OCI-M2 (cell line): ENCODE measurements around the gene SNRPB2.
A peak's percentile ranks its signal among the peaks of the same experiment; 100 is the strongest.

ENCODE experiments used
- DNase-seq: peaks from one replicate; lab custom pipeline; 2025; ENCODE audit not compliant: unreplicated experiment; lab: John Stamatoyannopoulos, UW

SNRPB2 gene

GRCh38 chr20:16729565-16730460 lies at the start of gene SNRPB2:
SNRPB2 (plus strand) TSS chr20:16730026; CDS start chr20:16731703, 1,677 bp downstream.
- peak; percentile 76 for DNase-seq

- no peak for DNase-seq
Measured at GRCh38 chr20:16684416-16684815, 45.4 kb upstream of the SNRPB2 start.

GRCh38 chr20:16689906-16690305 lies 39.9 kb upstream of the SNRPB2 start:
- no peak for DNase-seq

GRCh38 chr20:16691381-16691780 lies 38.4 kb upstream of the SNRPB2 start:
- DNase-seq, result no peak

GRCh38 chr20:16692009-16692408 lies 37.8 kb upstream of the SNRPB2 start:
- DNase-seq, result no peak

- no peak for DNase-seq
Measured at GRCh38 chr20:16692442-16692841, 37.4 kb upstream of the SNRPB2 start.

GRCh38 chr20:16693278-16693677 lies 36.5 kb upstream of the SNRPB2 start:
- DNase-seq, result no peak

GRCh38 chr20:16694161-16694560 lies 35.7 kb upstream of the SNRPB2 start:
- DNase-seq, result no peak

- no peak for DNase-seq
Measured at GRCh38 chr20:16695628-16696027, 34.2 kb upstream of the SNRPB2 start.

GRCh38 chr20:16699293-16699692 lies 30.5 kb upstream of the SNRPB2 start:
- no peak for DNase-seq

GRCh38 chr20:16701296-16701695 lies 28.5 kb upstream of the SNRPB2 start:
- DNase-seq, result no peak

- DNase-seq, result no peak
Measured at GRCh38 chr20:16703570-16703969, 26.3 kb upstream of the SNRPB2 start.

- DNase-seq, result no peak
Measured at GRCh38 chr20:16707674-16708073, 22.2 kb upstream of the SNRPB2 start.

GRCh38 chr20:16708602-16709001 lies 21.2 kb upstream of the SNRPB2 start:
- DNase-seq, result no peak

- no peak for DNase-seq
Measured at GRCh38 chr20:16709017-16709416, 20.8 kb upstream of the SNRPB2 start.

- DNase-seq, result no peak
Measured at GRCh38 chr20:16710781-16711180, 19.0 kb upstream of the SNRPB2 start.

GRCh38 chr20:16711661-16712258 lies 18.1 kb upstream of the SNRPB2 start:
- DNase-seq, result no peak

GRCh38 chr20:16712511-16712947 lies 17.3 kb upstream of the SNRPB2 start:
- DNase-seq, result no peak

- no peak for DNase-seq
Measured at GRCh38 chr20:16713066-16713465, 16.8 kb upstream of the SNRPB2 start.

GRCh38 chr20:16714242-16714641 lies 15.6 kb upstream of the SNRPB2 start:
- DNase-seq, result no peak

GRCh38 chr20:16714751-16715150 lies 15.1 kb upstream of the SNRPB2 start:
- DNase-seq, result no peak

- no peak for DNase-seq
Measured at GRCh38 chr20:16719421-16719820, 10.4 kb upstream of the SNRPB2 start.
